DLD1 (cell line): ENCODE data around the gene GCN1.

Experiments
- in situ Hi-C: cut with HindIII; loops from 2 replicates; pipeline ENCODE4 v1.10.0; 2017; ENCODE audit warnings: low sequenced_read_pairs

GCN1 gene

DNA sequence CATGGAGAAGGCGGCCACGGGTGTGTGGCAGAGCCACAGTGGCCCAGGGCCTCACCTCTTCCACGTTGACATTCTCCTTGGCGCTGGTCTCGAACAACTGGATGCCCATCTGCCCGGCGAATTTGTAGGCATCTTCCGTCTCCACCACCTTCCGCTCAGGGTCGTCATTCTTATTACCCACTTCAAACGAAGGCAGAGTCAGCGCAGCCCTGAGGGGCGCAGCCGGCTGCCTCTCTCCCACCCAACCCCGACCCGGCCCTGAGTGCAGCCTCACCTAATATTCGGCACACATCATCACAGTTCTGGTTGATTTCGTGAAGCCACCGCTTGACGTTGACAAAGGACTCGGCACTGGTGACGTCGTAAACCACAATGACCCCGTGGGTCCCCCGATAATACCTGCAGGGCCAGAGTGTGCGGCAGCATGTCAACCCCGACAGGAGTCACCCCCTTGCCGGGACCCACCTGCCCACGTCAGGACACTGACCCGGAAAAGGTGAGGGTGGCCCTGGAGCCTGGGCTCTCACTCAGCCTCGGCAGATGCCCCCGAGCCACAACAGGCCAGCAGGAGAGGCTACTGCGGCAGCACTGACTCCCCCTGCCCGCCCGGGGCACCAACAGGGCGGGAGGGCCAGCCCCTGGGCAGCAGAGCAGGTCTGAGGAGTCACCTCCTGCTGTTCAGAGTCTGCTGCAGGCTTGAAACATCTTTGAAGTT is 95.6 kb downstream of the GCN1 start:
- in situ Hi-C loops = no loop called here

DNA sequence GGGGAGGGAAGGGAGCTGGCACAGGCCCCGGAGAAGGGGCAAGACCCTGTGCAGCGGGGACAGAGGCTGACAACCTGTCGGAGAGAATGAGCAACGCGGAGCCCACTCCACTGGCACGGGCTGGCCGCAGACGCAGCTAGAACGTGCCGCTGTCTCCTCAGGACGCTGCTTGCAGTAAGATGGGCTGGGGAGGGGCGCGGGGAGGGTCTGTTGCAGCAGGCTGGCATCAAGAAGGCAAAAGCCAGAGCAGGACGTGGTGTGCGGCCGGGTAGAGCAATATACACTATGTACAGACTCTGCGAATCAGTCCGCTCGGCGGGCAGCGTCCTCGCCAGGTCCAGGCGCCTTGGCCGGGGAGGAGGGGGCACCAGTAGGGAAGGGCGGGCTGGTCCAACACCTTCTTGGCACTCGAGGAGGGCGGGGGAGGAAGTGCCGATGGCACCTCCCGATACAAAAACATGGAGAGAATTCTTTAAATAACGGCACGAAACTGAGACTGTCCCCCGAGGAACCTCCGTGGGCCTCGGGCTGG is 97.8 kb downstream of the GCN1 start:
- in situ Hi-C loops = no loop called here

DNA sequence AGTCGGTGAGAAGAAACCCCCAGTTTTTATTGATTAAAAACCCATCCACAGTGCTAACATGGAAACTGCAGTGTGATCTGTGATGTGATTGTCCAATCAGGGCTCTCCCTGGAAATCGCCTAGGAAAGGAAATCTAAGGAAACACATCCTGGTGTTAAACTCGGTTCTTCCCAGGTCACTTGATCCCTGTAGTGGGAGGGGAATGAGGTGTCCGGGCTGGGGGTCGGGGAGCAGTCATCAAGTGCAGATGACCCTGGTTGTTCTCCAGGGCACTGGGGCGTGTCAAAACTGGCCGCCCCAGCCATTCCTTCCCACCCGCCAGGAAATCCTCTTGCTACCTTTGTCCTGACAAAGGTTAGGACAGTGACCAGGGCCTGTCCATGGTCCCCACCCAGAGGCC is 98.8 kb downstream of the GCN1 start:
- in situ Hi-C loops = no loop called here

DNA sequence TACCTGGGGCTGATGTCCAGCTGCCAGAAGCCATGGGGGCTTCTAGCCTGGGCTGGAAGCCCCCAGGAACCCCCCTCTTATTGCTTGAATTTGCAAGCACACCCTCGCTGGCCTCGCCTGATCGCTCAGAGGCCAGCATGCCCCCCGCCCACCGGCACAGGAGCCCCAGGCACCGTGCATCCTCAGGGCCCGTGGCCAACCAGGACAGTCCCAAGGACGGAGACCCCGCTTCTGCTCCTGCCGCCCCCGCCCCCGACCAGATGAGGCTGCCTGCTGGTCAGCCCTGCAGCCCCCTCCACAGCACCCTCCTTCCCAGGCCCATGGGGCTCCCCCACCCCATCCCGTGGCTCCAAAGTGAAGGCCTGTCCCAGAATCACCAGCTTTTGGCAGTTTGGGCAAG is 99.2 kb downstream of the GCN1 start:
- in situ Hi-C loops = no loop called here

DNA sequence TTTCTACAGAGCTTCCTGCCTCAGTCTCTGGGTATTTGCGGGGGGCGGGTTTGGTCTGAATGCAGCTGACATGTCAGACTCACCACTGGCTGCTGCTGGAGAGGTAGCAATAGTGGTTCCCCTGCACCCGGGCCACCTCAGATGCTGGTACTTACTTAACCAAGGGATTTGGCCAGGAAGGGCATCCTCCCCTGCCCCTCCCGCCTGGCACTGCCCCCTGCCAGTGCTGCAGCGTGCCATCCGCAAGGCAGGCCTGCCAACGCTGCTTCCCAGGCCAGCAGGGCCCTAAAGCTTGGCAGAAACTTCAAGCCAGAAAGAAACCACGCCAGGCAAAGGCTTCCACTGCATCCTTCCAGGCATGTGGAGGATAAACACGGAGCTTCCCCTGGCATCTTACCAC is 100.0 kb downstream of the GCN1 start:
- in situ Hi-C loops = no loop called here

DNA sequence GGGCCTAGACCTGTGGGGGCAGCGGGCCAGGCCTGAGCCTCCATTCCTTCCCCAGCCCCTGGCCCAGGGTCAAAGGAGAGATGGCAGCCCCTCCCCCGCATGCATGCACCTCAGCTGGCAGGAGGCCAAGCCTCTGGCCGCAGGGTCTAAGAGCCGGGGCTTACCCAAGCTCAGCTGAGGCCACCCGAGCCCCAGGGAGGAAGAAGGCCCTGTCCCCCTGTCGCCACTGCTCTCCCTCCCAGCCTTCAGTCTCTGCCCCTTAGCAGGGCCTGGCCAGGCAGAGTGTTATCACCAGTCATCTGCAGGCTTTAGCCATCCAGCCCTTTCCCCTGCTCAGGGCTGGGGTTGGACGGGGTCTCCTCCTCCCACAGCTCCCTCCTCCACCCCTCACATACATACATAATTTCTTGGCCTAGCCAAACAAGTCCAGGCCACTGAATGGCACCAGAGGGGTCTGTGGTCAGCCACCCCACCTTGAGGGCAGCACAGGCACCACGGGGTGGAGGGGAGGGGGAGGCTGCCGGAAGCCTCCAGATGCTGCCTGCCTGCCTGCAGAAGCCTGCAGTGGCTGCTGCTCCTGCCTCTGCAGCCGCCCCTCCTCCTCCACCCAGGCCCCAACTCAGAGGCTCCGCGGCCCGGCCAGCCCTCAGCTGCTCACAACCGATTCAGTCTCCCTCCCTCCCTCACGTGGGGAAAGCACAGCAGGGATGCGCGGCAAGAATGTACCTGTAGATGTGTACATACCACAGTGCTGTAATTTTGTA is 100.7 kb downstream of the GCN1 start:
- in situ Hi-C loops = no loop called here

DNA sequence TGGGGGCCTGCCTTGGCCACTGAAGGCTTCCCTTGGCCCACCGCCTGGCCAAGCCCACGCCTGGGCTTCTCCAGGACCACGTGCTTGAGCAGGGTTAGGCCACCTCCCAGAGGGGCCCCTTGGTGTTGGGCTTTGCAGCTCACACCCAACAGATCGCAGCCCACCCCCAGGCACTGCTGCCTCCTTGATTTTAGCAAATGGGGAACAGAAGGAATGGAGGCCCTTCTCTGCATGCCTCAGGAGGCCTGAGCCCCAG is 101.3 kb downstream of the GCN1 start:
- in situ Hi-C loops = no loop called here

DNA sequence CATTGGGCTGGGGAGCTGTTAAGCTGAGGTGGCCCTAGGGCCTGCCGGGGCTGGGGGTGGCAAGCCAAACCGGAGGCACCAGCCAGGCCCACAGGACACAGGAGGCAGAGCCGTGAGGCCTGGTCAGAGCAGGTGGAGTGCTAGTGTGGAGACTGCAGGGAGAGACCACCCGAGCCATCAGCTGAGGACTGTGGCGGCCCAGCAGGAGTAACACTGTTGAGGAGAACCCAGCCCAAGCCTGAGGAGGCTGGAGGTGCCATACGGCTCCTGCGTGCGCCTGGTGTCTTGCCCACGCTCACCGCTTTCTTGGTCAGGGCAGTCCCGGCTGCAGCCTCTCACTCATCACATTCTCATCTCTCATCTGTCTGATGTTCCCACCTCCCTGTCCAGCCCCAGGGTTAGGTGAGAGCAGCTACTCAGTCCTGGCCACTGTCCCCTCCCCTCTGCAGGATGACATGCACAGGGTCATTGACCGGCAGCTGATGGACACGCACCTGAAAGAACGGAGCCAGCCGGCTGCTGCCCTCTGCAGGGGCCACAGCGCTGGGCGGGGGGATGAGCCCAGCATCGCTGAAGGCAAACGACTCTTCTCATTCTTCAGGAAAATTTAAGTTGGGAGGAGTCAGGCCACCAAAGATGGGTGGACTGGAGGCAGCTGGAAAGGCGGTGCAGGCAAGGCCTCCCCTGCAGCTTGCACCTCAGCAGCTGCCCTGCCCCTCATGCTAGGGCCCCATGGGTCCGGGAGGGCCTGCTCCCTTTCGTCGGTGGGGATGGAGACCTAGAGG is 101.8 kb downstream of the GCN1 start:
- in situ Hi-C loops = no loop called here

DNA sequence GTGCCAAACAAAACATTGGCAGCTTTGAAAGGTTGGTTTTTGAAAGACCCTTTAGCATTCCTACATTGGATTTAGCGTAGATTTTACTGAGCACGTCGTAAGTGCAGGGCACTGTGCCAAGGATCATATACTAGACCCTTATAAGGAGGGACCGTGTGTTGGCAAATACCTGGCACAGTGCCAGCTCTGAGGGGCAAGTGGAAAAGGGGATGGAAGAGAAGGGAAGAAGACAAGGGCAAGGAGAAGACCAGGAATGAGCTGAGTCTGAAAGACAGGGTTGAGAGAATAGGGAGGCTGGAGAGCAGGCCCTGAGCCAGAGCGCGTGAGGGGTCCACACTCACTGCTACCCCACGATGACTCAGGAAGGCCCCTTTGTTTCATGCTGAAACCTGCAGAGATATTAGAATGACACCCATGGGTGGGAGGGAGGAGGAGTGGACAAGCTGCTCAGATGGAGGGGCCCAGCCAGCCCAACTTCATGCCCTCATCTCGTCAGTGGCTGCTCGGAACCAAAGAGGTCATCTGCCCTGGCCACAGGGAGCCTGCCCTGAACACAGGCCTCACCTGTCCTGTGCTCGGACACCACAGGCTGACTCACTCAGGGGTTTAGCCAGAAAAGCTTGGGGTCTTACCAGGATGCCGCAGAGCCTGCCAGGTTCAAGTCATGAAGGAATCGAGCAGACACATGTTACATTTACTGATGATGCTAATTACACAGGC is 103.0 kb downstream of the GCN1 start:
- in situ Hi-C loops = no loop called here

DNA sequence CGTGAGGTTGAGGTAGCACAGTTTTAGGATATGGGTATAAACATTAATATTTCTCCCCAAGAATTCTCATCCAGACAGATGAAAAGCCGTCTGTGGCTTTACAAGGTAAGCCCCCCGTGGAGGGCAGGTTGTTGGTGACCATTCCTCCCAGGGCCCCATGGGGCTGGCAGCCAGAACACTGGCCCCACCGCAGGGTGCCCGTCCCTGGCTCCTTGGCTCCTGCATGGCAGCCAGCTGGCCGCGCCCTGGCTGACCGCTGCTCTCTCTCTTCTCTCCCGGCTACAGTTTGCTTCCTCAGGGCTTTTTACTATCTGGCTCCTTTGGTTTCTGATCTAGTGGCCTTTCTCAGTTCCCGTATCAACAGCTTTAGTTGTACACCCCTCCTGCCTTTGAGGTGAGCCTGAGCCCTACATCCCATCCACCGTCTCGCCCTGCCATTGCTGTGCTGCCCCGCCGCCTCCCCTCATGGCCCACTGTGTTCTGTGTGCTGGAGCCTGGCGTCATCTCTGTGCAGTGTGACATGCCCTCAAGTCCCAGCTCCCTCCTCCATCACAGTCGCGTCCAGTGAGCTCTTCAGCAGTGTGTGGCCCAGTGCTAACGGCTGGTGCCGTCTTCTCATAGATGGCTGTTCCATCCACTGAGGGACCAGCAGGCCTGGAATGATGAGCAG is 103.8 kb downstream of the GCN1 start:
- in situ Hi-C loops = no loop called here

DNA sequence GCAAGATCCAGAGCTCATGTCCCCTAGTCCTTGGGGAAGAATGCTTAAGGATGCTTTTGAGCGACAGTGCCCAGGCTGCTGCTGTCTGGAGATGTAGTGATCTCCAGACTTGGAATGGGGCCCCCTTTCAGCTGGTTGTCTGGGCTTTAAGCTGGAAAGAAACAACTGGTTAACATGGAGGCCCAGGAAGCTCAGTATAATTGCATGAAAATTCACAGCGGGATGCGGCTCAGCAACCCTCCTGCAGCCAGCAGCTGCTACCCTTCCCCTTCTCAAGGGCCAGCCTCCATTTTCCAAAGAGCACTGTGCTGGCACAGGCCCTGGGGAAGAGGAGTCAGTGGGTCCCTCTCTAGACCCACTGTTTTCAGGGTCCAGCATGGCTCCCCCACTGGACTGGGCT is 104.3 kb downstream of the GCN1 start:
- in situ Hi-C loops = no loop called here

DNA sequence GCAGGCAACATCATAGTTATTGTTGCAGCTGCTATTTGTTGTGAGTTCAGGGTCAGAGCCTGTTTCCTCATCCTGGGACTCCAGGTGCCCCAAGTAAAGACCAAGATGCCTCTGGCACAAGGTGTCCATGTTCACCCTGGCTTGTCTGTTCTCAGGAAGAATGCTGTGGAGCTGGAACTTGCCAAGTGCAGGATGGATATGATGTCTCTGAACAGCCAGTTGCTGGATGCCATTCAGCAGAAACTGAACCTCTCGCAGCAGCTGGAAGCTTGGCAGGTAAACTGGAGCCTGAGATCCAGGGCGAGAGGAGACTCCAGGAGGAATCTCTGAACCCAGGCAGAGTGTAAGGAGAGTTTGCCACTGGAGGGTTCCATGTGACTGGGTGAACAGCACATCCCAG is 104.7 kb downstream of the GCN1 start:
- in situ Hi-C loops = no loop called here

DNA sequence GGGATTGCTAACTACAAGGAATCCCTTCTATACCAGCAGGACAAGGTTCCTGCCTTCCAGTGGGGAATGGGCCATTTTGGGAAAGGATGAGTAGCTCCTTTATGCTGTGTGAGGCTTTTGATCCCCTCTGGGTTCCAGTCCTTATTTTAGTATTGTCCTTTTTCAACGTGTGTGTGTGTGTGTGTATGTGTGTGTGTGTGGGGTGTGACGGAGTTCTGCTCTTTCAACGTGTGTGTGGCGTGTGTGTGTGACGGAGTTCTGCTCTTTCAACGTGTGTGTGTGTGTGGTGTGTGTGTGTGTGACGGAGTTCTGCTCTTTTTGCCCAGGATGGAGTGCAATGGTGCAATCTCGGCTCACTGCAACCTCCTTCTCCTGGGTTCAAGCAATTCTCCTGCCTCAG is 105.4 kb downstream of the GCN1 start:
- in situ Hi-C loops = no loop called here

DNA sequence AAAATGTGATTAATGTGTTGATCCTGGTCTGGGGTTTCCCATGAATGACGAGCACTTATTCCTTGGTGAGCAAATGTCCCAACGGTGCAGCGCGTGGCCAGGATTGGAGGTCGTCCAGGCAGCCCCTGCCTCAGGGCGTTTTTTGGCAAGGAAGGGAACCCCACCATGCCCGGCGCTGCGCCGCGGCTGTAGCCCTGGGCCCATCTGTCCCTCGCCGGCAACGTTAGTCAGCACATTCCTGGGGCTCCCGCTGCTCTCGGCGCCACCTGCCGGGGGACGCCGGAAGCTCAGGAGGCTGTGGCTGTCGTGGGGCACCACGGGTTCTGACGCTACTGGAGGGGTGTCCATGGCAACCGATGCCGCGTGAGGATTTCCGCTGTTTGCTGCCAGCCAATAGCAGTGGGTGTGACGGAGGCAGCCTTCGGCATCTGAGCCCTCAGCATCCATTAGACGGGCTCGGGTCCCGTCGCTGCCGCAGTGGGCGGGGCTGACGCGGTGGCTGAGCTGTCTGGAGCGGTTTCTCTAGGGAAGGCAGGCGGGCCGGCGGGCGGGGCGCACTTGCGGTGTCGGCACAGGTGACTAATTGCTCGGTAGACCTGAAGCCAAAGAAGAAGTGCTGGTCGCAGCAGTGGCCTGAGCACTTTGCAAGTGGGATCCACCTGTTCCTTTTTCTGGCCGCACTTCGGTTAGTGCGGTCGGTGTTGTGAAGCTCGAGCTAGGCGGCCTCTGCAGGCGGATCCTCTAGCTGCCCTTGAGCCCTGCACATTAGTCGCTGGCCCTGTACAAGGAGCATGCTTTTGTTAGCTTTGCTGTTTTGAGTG is 107.5 kb downstream of the GCN1 start:
- in situ Hi-C loops = no loop called here

DNA sequence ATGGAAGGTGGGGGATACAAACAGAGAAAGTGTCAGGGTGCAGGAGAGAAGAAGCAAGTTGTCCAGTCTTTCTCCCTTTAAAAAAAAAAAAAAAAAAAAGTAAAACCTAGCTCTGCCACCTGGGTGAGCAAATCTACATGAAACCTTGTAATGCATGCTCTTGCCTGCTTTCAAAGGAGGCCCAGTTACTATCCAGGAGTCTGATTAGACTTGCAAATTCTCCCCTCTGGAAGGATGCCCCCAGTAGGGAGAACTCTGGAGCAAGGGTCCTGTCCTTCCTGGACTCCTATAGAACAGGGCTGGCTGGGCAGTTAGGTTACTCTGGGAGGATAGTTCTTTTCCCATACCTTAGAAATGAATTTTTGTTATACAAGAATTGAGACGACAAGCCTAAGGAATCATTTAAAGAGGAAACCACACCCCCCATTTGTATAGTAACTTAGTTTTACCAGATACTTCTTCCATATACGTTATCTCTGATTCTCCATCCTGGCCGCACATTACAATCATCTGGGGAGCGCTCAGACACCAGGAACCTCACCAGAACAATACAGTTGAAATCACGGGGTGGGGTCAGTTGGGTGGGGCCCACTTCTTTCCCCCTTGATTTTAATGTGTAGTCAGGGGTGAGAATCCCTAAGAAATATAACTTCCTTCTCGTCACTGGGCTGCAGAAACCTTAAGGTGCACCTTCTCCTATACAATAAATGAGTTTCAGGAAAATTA is 108.4 kb downstream of the GCN1 start:
- in situ Hi-C loops = no loop called here

DNA sequence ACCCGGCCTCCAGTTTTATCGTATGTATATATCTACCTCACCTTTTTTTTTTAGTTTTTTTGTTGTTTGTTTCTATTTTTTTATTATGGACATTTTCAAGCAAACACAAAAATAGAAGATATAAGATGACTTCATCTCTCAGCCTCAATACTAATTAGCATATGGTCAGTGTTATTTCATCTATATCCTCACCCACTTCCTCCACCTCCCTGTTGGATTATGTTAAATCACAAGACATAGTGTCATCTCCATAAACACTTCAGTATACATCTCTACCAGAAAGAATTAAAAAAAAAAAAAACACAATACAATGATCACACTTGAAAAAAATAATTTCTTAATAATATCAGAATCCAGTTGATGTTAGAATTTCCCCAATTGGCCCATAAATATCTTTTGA is 112.9 kb downstream of the GCN1 start:
- in situ Hi-C loops = no loop called here

DNA sequence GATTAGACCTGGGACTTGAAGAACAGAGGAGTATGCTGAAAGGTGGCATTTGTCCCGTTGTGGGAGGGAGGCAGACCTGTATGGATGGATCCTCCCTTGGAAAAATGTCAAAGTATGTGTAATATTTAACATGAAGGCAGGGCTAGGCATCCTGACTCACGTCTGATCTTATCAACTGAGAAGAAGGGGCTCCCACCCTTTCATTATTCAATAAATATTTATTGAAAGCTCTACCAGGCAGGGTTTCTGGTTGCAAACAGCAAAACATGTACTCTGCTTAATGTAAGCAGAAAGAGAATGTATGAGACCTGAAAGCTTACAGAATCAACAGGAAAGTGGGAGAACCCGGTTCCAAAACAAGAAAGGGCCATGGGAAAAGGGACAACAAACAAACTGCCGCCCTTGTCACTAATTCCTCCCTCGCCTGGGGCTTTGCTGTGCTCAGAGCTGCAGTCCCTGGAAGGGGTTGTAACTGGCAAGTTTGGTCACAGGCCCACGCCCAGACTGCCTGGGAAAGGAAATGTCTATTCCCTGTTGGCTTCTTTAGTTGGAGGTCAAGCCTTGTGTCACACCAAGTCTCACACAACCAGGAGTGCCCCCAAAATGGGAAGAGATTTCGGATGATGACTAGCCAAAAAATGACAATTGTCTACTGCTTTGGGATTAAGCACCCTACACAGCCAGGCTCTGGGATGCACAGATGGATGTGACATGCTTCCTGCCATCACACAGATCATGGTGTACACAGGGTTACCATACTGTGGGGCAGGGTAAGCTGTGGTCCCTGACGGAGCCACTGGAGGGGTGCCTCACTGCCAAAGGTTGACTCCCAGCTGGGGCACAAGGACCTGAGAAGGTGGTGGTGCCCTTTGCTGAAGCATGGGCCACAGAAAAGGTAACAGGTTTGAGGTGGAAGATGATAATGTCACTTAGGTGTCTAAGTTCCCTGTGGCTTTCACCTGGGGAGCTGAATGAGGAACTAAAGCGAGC is 114.8 kb downstream of the GCN1 start:
- in situ Hi-C loops = no loop called here

DNA sequence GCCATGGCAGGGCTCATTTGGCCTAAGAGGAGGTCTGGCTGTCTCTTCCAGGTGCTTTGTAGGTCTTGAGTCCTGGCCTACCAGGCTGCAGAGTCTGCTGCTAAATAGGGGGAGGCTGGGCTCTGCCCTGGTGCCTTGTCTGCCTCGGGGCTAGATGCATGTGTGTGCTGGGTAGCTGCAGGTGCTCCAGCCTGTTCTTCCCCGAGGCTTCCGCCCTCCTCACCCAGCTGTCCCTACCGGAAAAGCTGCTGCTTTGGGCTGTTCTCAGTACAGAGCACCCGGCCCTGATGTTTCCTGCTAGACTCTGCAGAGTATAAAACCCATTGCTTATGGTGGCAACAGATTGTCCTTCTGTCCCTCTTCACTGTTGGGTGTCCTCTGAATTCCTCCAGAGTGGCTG is 115.6 kb downstream of the GCN1 start:
- in situ Hi-C loops = no loop called here
